K562 (cell line): Measurements from ENCODE around the gene TRIM10. TPM values are rescaled to one million over a fixed set of nuclear protein-coding genes. Genes with fewer than 3 reads are reported as not detected.

ENCODE experiments used
- ATAC-seq: fragments of 200-7000 bp; cut with Tn5 transposase; 3 replicates; pipeline ENCODE4 v1.9.1; 2020; ENCODE audit warnings: moderate library complexity
- BruUV-seq: library from RNA; stranded (reverse); fragments of 400-500 nt; replicated peaks from 2 replicates; lab custom pipeline; 2021; lab: Mats Ljungman, UMichigan
- CTCF ChIA-PET: fragments of 300-600 bp; formaldehyde crosslinking; extraction: SDS; loops from one replicate; lab custom pipeline; 2021; ENCODE audit warnings: low intra/inter-chr PET ratio; lab: Yijun Ruan, JAX
- POLR2A ChIA-PET: fragments of 300-600, 350-650 bp; sonication (Branson Sonifier 250); formaldehyde crosslinking; extraction: SDS; loops from one replicate; lab custom pipeline; 2021; ENCODE audit warnings: antibody characterized with exemption, inconsistent platforms; lab: Yijun Ruan, JAX
- DNase-seq, 4 experiments: peaks; one replicate each; pipeline versions ENCODE4 v3.0.0 to v3.0.0-alpha.2; 2011 to 2018; ENCODE audit warnings: low spot score in 3 of 4, mixed read lengths in 3 of 4; ENCODE audit errors: extremely low read depth in 1 of 4
- FAIRE-seq: peaks from 2 replicates; lab custom pipeline; 2011; peaks lifted over from hg19 to GRCh38; lab: Jason Lieb, UNC
- H2AFZ ChIP-seq: 2 replicates; pipeline ENCODE4 v1.6.0; 2011; ENCODE audit warnings: low read depth, low read length, control low read depth, inconsistent platforms
- H3K27ac ChIP-seq: fragments of 200-600 bp; 3 replicates; pipeline ENCODE4 v1.8.0; 2011; ENCODE audit warnings: low read depth, mild to moderate bottlenecking, control low read depth, inconsistent platforms, low read length, moderate library complexity, mixed read lengths; ENCODE audit errors: extremely low read depth
- H3K27me3 ChIP-seq, 2 experiments: fragments of 300-600 bp in 1 of 2; 2 replicates in 1 of 2; 3 replicates in 1 of 2; pipeline versions ENCODE4 v1.6.0 to v1.8.0; 2011; ENCODE audit warnings: inconsistent platforms in 2 of 2, low read length in 2 of 2, mild to moderate bottlenecking in 1 of 2, mixed read lengths in 1 of 2, moderate library complexity in 1 of 2; ENCODE audit not compliant: control insufficient read depth in 2 of 2, insufficient read depth in 2 of 2
- H3K36me3 ChIP-seq: fragments of 300-600 bp; 3 replicates; pipeline ENCODE4 v1.8.0; 2011; ENCODE audit warnings: mild to moderate bottlenecking, low read length, inconsistent platforms; ENCODE audit not compliant: control insufficient read depth, insufficient read depth
- H3K4me1 ChIP-seq, 2 experiments: fragments of 200-600 bp in 1 of 2; replicated peaks in 1 of 2; 2 replicates in 1 of 2; 3 replicates in 1 of 2; pipeline versions ENCODE4 v1.5.1 to v1.8.0; 2011; ENCODE audit warnings: inconsistent platforms in 2 of 2, low read length in 2 of 2, mild to moderate bottlenecking in 1 of 2, mixed read lengths in 1 of 2, moderate library complexity in 1 of 2; ENCODE audit not compliant: control insufficient read depth in 2 of 2, insufficient read depth in 2 of 2
- H3K4me2 ChIP-seq: 2 replicates; pipeline ENCODE4 v1.6.1; 2011; ENCODE audit warnings: low read length, control low read depth, inconsistent platforms, mixed read lengths; ENCODE audit not compliant: insufficient read depth
- H3K4me3 ChIP-seq: fragments of 200-600 bp; sonication (generic), shearing (Covaris generic); 2 replicates; pipeline ENCODE4 v1.5.1; 2016; ENCODE audit warnings: control low read depth, inconsistent platforms
- H3K79me2 ChIP-seq: fragments of 200-600 bp; 3 replicates; pipeline ENCODE4 v1.8.0; 2011; ENCODE audit warnings: low read length, inconsistent platforms; ENCODE audit not compliant: control insufficient read depth, insufficient read depth
- H3K9ac ChIP-seq, 2 experiments: 2 replicates each; pipeline versions ENCODE4 v1.6.0 to v1.6.1; 2011; ENCODE audit warnings: low read depth in 2 of 2, low read length in 2 of 2, control low read depth in 1 of 2, inconsistent platforms in 1 of 2, mild to moderate bottlenecking in 1 of 2, mixed read lengths in 1 of 2; ENCODE audit not compliant: insufficient read depth in 1 of 2
- H3K9me1 ChIP-seq: one replicate; pipeline ENCODE4 v1.6.0; 2011; ENCODE audit warnings: inconsistent platforms, mild to moderate bottlenecking, low read length, moderate library complexity; ENCODE audit not compliant: control insufficient read depth, insufficient read depth
- H3K9me3 ChIP-seq: replicated peaks from 2 replicates; pipeline ENCODE4 v1.5.1; 2011; ENCODE audit warnings: low read depth, low read length, inconsistent platforms; ENCODE audit not compliant: control insufficient read depth, insufficient read depth
- H4K20me1 ChIP-seq: replicated peaks from 2 replicates; pipeline ENCODE4 v1.6.1; 2011; ENCODE audit warnings: low read length, inconsistent platforms, mixed read lengths; ENCODE audit not compliant: control insufficient read depth, insufficient read depth
- GTF2F1 ChIP-seq: IDR thresholded peaks from 2 replicates; pipeline ENCODE4 v1.6.1; 2011; ENCODE audit warnings: low read depth, low read length, improper control_type of control experiment
- PML ChIP-seq: IDR thresholded peaks from 2 replicates; pipeline ENCODE4 v1.6.1; 2012; ENCODE audit warnings: low read length, inconsistent platforms
- ZNF121 ChIP-seq: sonication (generic); formaldehyde crosslinking; conservative IDR thresholded peaks from 2 replicates; pipeline ENCODE4 v1.8.0; 2022; ENCODE audit warnings: missing genetic modification reagents
- ZNF764 ChIP-seq: fragments of 250-450 bp; sonication (Bioruptor Pico); IDR thresholded peaks from 2 replicates; pipeline ENCODE4 v1.4.0; 2020; ENCODE audit warnings: low read depth, mild to moderate bottlenecking, moderate library complexity
- WGBS: fragments of 100-300 bp; shearing (Covaris generic); methylation state at CpG from one replicate; pipeline ENCODE4 v1.1.6; 2016; ENCODE audit warnings: low coverage, mixed read lengths; ENCODE audit not compliant: insufficient coverage; ENCODE audit errors: missing lambda C conversion rate; 5-methylcytosine and 5-hydroxymethylcytosine counted together
- in situ Hi-C: fragments of 300-500 bp; cut with MboI; formaldehyde crosslinking; loops from 4 replicates; pipeline ENCODE4 v1.15.0; 2018; ENCODE audit warnings: inconsistent platforms, mixed read lengths
- intact Hi-C: fragments of 100-400 bp; cut with micrococcal nuclease; formaldehyde crosslinking; loops from 2 replicates; pipeline ENCODE4 v1.14.2; 2022
- polyA plus RNA-seq, 8 experiments: library from polyadenylated mRNA; depleted of rRNA in 4 of 8; stranded (reverse) in 5 of 8; unstranded in 3 of 8; fragments of >200 nt; fragmentation: Nextera tagmentation in 2 of 8; fragmentation: Illumina TruSeq in 1 of 8; extraction: Ambion mirVana in 2 of 8; extraction: Trizol in 1 of 8; gene quantifications; 2 replicates each; pipeline versions ENCODE4 v1.2.1 to v1.2.3, GENCODE V29; 2011 to 2014; ENCODE audit warnings: inconsistent platforms in 1 of 8, missing spikeins in 1 of 8
- total RNA-seq, 7 experiments: library from RNA; depleted of rRNA in 6 of 7; stranded (reverse); fragments of >200 nt in 6 of 7; fragmentation: Illumina TruSeq in 2 of 7; extraction: Trizol in 2 of 7; gene quantifications; 2 replicates each; pipeline versions ENCODE4 v1.2.1 to v1.2.3, GENCODE V29; 2011 to 2021; ENCODE audit warnings: low replicate concordance in 1 of 7

TRIM10 gene
- total and polyA plus RNA-seq, 9 of the 15 experiments (the other 6 are each of a cell fraction or from before 2014, with no cell fraction given): 0.15 to 0.90 (median 0.36) TPM

- TF ChIP-seq GTF2F1 (no peak), ZNF121 (no peak), ZNF764 (CRISPR knock-in tag) (no peak)
These were observed 6.1 kb downstream of the TRIM10 start (continued) for GRCh38 chr6:30154709-30155519.

DNA sequence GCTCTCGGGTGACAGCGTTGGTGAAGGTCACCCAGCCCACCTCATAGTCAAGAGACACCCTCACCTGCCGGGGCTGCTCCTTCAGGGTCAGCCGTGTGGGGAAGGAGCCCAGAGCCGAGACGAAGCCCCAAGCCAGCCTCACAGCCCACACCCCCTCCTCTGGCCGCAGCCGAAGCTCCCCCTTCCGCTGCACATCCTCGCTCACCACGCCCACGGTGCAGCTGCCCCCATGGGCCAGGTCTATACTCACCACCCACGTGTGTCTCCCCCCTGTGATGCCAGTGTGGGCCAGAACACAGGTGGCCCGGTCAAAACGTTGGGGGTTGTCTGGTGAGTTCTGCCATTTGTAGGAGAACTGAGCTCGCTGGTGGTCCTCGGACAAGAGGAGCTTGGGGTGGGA lies 7.0 kb downstream of the TRIM10 start:
- Histone ChIP-seq H3K79me2 (no peaks in the 10 kb centered on the region), H2AFZ (no peak overlapping the region), H3K4me2 (no peak overlapping the region), H3K27ac (no peak overlapping the region), H3K9me3 (no peaks in the 10 kb centered on the region), H4K20me1 (no peaks in the 10 kb centered on the region), H3K27me3 (peaks cover 0 to 18% of the 10 kb centered on the region in 2 experiments; a peak in 3 of 5 replicates), H3K36me3 (no peaks in the 10 kb centered on the region), H3K9ac (0 out of 4 replicates have a peak overlapping the region, but pooled peaks of 1 of the 2 experiments have one; percentile 10), H3K4me1 (peaks cover 4 to 34% of the 10 kb centered on the region in 2 experiments), H3K4me3 (no peak overlapping the region), H3K9me1 (no peaks in the 10 kb centered on the region)
- no peak for FAIRE-seq
- intact Hi-C loops (no loop called here), in situ Hi-C loops (no loop called here)
- POLR2A ChIA-PET: interaction anchor here (0.6 to 0.8 kb wide), 2 partner anchors 8 to 887 kb away, joined by 3 to 4 read pairs; no protein-coding TSS in a partner anchor
- no peak for DNase-seq
- BruUV-seq: no TSS peak
- ATAC-seq: no peak
- no peak for TF ChIP-seq PML
- 12% methylated on average over 17 of the region's 17 CpGs for WGBS
- CTCF ChIA-PET: no interaction called here
